ENCODE measurements around the gene SLC4A8. TPM values are rescaled to one million over a fixed set of nuclear protein-coding genes. Genes with fewer than 3 reads are reported as not detected.
"Not testable (repeated sequence)": the region's sequence is repeated elsewhere in the genome, so short reads cannot be mapped to it uniquely, and the experiment has no call there.

The SLC4A8 gene
- total RNA-seq, 1 experiment from 2014 or later, result 3.0 TPM

DNA sequence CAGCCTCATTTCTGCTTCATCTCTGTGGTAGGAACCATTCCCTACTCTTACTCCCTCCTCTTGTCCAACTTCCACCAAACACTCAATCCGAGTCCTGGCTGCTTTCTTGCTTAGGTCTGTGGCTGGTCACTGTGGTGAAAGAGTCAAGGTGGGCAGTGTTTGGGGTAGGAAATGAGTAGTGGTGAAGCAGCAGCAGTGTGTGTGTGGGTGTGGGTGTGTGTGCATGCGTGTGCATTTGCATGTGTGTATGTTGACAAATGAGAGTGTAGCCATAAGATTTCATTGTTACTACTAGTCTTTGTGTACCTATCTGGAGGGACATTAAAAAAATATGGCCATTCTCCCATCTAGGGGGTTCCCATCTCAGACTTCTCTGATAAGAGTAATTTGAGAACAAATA, 87.8 kb downstream of the SLC4A8 start:
- Histone ChIP-seq H3K9me3 (ENCODE audit: insufficient read depth, low read depth) (no peaks in the 10 kb centered on the region), H3K4me2 (no peak overlapping the region), H2AFZ (no peak overlapping the region), H3K79me2 (ENCODE audit: low read depth) (no peaks in the 10 kb centered on the region), H3K4me3 (no peak overlapping the region), H3K27me3 (ENCODE audit: insufficient read depth, low read depth) (peaks cover 9% of the 10 kb centered on the region), H3K27ac (no peak overlapping the region), H4K20me1 (ENCODE audit: insufficient read depth) (no peaks in the 10 kb centered on the region), H3K36me3 (ENCODE audit: low read depth) (no peaks in the 10 kb centered on the region), H3F3A (ENCODE audit: insufficient read depth, low read depth) (no peaks in the 10 kb centered on the region), H3K4me1 (replicated peaks; ENCODE audit: insufficient read depth) (no peaks in the 10 kb centered on the region), H3K9me2 (ENCODE audit: insufficient read depth) (no peaks in the 10 kb centered on the region)
- TF ChIP-seq, protein P1, sequence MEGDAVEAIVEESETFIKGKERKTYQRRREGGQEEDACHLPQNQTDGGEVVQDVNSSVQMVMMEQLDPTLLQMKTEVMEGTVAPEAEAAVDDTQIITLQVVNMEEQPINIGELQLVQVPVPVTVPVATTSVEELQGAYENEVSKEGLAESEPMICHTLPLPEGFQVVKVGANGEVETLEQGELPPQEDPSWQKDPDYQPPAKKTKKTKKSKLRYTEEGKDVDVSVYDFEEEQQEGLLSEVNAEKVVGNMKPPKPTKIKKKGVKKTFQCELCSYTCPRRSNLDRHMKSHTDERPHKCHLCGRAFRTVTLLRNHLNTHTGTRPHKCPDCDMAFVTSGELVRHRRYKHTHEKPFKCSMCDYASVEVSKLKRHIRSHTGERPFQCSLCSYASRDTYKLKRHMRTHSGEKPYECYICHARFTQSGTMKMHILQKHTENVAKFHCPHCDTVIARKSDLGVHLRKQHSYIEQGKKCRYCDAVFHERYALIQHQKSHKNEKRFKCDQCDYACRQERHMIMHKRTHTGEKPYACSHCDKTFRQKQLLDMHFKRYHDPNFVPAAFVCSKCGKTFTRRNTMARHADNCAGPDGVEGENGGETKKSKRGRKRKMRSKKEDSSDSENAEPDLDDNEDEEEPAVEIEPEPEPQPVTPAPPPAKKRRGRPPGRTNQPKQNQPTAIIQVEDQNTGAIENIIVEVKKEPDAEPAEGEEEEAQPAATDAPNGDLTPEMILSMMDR (conservative IDR thresholded peaks at IDR 0.05), result no peak
- no peak for TF ChIP-seq EZH2 (IDR thresholded peaks at IDR 0.05; ENCODE audit: low read depth)
- ChIA-PET CTCF (no interaction called here), POLR2A (ENCODE audit: unreplicated experiment) (no interaction called here)
- intact Hi-C loops (cut with micrococcal nuclease; ENCODE audit: unreplicated experiment), result no loop called here
- DNase-seq, result no peak
- no TSS peak for BruUV-seq (replicated peaks)

DNA sequence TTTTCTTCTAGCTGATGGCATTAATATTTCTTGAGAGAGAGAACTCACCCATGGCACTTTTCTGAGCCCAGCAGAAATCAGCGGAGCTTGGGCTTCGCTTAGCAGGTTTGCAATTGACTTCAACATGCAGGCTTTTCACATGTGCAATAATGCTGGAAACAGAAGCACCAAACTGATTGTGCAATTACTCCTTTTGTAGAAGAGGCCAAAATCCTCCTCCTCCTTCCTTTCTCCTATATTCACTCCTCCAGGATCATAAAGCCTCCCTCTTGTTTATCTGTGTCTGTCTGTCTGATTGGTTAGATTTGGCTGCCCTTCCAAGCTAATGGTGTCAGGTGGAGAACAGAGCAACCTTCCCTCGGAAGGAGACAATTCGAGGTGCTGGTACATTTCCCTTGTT, 90.4 kb downstream of the SLC4A8 start:
- BruUV-seq (replicated peaks); H3K79me2 ChIP-seq (ENCODE audit: low read depth); POLR2A ChIA-PET (ENCODE audit: unreplicated experiment); H4K20me1 ChIP-seq (ENCODE audit: insufficient read depth); H3K4me1 ChIP-seq (replicated peaks; ENCODE audit: insufficient read depth); H3K4me3 ChIP-seq; H3K27ac ChIP-seq; H3K27me3 ChIP-seq (ENCODE audit: insufficient read depth, low read depth); H2AFZ ChIP-seq; DNase-seq; CTCF ChIA-PET; H3K36me3 ChIP-seq (ENCODE audit: low read depth); H3K4me2 ChIP-seq; H3K9me2 ChIP-seq (ENCODE audit: insufficient read depth); H3F3A ChIP-seq (ENCODE audit: insufficient read depth, low read depth); H3K9me3 ChIP-seq (ENCODE audit: insufficient read depth, low read depth); intact Hi-C loops (cut with micrococcal nuclease; ENCODE audit: unreplicated experiment): not testable (repeated sequence)

DNA sequence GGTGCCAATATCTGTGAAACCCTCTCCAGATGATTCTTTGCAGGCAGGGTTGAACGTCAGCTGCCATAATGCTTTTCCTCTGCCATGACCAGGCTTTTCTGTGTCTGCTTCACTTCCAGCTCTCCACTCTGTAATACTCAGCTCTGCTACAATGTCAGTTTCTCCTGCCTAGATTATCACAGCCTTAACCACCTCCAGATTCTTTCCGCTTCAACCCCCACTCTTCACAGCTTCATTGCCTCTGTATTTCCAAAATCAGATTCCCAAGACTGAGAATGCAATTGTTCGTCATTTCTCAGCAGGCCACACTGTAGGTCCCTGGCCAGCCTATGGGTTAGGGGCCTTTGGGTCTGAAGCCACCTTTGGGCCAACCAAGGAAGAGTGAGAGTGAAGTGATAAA, 92.7 kb downstream of the SLC4A8 start:
- intact Hi-C loops (cut with micrococcal nuclease; ENCODE audit: unreplicated experiment), result no loop called here
- no TSS peak for BruUV-seq (replicated peaks)

DNA sequence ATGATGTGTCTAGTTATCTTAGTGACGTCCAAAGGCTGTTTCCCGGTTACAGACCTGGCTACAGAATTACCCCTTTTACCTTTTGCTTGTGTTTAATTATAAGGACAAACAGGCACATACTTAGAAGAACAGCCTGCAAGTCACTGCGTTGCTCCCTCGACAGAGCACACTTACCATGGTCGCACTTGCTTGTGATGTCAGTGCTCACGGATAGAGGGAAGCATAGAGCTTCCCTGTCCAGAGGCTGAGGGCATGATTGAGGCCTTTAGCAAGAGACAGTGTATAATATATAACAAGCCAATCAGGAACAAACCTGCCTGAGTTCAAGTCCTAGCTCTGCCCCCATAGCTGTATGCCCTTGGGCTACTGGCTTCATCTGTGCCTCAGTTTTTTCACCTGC, 93.2 kb downstream of the SLC4A8 start:
- no peaks in the 10 kb centered on the region for H3K9me3 ChIP-seq (ENCODE audit: insufficient read depth, low read depth)
- H4K20me1 ChIP-seq (ENCODE audit: insufficient read depth), result no peaks in the 10 kb centered on the region
- H3K79me2 ChIP-seq (ENCODE audit: low read depth), result no peaks in the 10 kb centered on the region
- no peaks in the 10 kb centered on the region for H3K4me1 ChIP-seq (replicated peaks; ENCODE audit: insufficient read depth)
- POLR2A ChIA-PET (ENCODE audit: unreplicated experiment), result no interaction called here
- H3K4me3 ChIP-seq, result no peak overlapping the region
- DNase-seq, result no peak
- H3K36me3 ChIP-seq (ENCODE audit: low read depth), result no peaks in the 10 kb centered on the region
- H3K27me3 ChIP-seq (ENCODE audit: insufficient read depth, low read depth), result peaks cover 9% of the 10 kb centered on the region
- CTCF ChIA-PET, result no interaction called here
- no peaks in the 10 kb centered on the region for H3K9me2 ChIP-seq (ENCODE audit: insufficient read depth)
- intact Hi-C loops (cut with micrococcal nuclease; ENCODE audit: unreplicated experiment), result no loop called here
- no peaks in the 10 kb centered on the region for H3F3A ChIP-seq (ENCODE audit: insufficient read depth, low read depth)
- TF ChIP-seq, protein P1 (conservative IDR thresholded peaks at IDR 0.05), result no peak
- no peak overlapping the region for H2AFZ ChIP-seq
- BruUV-seq (replicated peaks), result no TSS peak
- no peak overlapping the region for H3K27ac ChIP-seq
- no peak overlapping the region for H3K4me2 ChIP-seq

More for the DNA sequence above, 92.7 kb downstream of the SLC4A8 start:
- DNase-seq, result no peak
- ChIA-PET POLR2A (ENCODE audit: unreplicated experiment) (no interaction called here), CTCF (no interaction called here)
- H3K27me3 ChIP-seq (ENCODE audit: insufficient read depth, low read depth), result peaks cover 9% of the 10 kb centered on the region
- no peaks in the 10 kb centered on the region for H3K4me1 ChIP-seq (replicated peaks; ENCODE audit: insufficient read depth)
- H3K27ac ChIP-seq, result no peak overlapping the region
- no peak overlapping the region for H2AFZ ChIP-seq
- H3K79me2 ChIP-seq (ENCODE audit: low read depth), result no peaks in the 10 kb centered on the region
- H3K4me3 ChIP-seq, result no peak overlapping the region
- TF ChIP-seq, protein P1 (conservative IDR thresholded peaks at IDR 0.05), result no peak
- no peak for TF ChIP-seq EZH2 (IDR thresholded peaks at IDR 0.05; ENCODE audit: low read depth)
- H3F3A ChIP-seq (ENCODE audit: insufficient read depth, low read depth), result no peaks in the 10 kb centered on the region
- no peak overlapping the region for H3K4me2 ChIP-seq
- no peaks in the 10 kb centered on the region for H3K9me2 ChIP-seq (ENCODE audit: insufficient read depth)
- H3K9me3 ChIP-seq (ENCODE audit: insufficient read depth, low read depth), result no peaks in the 10 kb centered on the region
- H4K20me1 ChIP-seq (ENCODE audit: insufficient read depth), result no peaks in the 10 kb centered on the region
- H3K36me3 ChIP-seq (ENCODE audit: low read depth), result no peaks in the 10 kb centered on the region
